HG03139 (cell line): ENCODE measurements around the gene COA8.
"Not testable (repeated sequence)": the region's sequence is repeated elsewhere in the genome, so short reads cannot be mapped to it uniquely, and the experiment has no call there.

Source experiments
- ATAC-seq: cut with Tn5 transposase; IDR thresholded peaks from one replicate; pipeline ENCODE4 v1.9.1; 2021; ENCODE audit not compliant: unreplicated experiment

The COA8 gene

DNA sequence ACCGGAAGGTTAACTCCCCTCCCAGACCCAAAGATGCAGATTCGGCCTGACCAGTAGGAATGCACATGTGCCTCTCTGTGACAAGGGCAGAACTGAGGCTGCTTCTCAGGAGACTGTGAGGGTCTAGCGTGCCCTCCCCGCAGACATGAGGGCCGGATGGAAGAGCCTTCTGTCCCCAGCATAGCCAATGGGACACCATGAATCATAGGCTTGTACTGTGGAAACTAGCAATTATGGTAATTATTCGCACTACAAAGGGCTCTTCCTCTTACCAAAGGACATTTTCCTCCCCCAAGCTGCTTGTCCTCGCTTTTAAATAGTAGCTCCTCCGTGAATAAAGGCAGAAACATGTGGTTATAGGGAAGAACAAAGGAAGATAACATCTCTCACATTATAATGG is 6.2 kb downstream of the COA8 start:
- ATAC-seq, result no peak

DNA sequence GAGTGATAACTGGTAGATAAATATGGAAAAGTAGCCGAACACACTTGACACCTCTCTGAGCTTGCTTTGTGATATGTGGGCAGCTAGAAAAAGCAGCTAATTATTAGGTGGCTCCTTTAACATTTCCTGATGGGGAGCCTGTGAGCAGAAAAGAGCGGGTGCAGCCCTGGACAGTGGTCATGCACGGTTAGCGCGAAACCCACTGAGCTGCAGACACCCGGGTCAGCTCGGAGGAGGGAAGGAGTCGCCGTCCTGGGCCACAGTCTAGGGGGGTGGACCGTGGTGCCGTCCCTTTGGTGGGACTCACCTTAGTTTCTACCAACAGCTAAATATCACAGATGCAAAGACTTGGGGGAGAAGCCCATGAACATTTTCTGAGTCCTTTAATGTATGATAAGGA is 6.6 kb downstream of the COA8 start:
- no peak for ATAC-seq

DNA sequence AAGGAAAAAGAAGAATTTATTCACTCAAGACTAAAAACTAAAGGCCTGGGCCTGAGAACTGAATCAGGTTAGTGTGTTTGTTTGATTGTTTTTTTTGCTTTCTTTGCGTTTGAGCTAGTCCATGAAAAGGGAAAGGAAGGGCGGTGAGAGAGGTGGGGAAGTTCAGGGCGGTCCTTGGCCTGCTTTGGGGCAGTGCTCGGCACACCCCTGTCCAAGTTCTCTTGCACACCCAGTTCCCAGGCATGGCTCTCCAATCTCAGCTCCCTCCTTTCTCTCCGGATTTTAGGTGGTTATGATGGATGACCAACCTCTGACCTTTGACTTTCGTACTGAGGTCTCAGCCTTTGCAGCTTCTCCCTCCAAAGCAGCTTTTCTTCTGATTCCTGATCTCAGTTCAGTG is 11.3 kb downstream of the COA8 start:
- no peak for ATAC-seq

DNA sequence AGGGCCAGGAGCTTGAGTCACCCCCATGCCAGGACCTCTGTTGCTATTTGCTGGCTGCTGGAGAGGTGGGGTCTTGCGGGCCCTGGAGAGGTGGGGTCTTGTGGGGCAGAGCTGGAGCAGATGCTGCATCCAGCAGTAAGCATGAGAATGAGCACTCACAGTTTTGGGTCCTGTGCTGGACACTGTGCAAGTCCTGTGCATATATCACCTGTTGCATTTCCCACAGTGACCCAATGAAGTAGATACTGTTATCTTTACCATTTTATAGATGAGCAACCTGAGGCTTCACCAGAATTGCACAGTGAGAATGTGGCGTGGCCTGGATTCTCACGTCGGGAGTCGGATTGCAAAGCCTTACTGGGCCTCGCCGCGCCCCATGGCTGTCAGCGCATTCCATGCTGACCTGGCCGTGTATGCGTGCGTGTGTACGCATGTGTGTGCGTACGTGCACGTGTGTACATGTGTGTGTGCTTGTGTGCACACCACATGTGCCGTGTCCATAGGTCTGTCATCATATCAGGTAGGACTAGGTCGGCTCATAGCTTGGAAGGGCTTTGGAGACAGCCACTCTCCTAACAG is 12.0 kb downstream of the COA8 start:
- ATAC-seq, result no peak

DNA sequence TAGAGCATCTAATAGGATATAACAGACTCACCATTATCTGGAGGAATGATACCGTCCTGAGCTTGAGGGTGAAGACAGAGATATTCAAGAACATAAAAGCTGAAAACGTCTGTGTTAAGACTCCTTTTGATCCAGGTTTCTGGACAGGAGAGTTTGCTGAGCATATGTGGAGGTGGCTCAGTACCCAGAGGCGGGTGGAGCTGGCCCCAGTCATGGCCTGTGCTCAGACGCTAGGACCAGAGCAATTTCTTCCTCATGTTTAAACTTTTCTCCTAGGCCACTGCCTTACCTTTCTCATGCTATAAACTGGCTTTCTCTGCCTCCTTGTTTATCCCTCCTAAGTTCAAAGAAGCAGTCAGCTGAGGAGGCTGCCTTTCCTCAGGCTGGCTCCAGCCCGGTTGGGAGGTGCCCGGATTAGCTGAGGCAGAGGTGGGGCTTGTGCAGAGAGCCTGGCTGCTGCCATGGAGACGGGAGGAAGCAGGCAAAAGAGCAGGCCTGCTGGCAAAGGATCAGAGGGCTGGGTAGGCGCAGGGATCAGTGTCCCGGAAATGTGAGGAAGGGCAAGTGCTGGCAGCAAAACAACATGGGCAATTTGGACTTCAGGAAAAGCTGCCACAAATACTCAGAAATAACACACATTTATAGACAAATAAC is 13.7 kb downstream of the COA8 start:
- ATAC-seq, result no peak

DNA sequence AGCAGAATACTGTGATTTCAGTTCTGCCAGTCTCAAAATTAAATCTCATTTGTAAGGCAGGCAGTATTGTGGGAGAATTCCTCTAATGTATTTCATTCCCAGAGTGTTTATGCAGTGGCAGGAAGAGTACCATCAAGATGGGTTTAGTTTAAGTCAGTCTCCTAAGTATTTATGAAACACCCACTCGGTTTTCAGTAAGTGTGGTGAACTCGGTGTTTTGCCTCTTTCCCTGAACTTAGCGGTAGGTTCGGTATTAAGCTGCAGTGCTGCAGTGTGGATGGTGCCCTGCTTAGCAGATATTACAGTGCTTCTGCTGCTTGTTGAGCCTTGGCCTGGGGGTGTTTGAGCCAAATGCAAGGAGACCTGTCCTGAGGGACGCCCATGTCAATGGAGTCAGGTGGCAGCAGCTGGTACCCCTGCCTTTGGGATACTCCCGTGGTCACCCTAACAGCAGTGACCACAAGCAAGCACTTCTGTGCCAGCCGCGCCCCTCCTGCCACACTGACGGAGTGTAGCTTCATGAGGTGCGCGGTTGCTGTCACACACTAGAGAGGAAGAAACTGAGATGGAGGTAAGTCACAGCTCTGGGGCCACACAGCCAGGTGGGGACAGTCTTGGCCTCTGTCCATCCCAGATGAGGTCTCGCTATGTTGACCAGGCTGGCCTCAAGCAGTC is 15.8 kb downstream of the COA8 start:
- ATAC-seq, result no peak

DNA sequence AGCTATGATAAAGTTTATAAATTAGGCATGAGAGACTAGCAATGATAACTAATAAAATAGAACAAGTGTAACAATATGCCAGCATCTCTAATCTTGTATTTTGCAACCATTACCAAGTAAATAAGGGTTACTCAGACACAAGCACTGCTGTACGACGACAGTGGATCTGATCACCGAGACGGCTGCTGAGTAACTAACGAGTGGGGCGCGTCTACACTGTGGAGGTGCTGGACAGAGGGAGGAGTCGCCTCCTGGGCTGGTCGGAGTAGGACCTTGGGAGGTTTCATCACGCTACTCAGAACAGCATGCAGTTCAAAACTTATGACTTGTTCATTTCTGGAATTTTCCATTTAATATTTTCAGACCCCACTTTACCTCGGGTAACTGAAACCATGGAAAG is 18.4 kb downstream of the COA8 start:
- ATAC-seq, result no peak

DNA sequence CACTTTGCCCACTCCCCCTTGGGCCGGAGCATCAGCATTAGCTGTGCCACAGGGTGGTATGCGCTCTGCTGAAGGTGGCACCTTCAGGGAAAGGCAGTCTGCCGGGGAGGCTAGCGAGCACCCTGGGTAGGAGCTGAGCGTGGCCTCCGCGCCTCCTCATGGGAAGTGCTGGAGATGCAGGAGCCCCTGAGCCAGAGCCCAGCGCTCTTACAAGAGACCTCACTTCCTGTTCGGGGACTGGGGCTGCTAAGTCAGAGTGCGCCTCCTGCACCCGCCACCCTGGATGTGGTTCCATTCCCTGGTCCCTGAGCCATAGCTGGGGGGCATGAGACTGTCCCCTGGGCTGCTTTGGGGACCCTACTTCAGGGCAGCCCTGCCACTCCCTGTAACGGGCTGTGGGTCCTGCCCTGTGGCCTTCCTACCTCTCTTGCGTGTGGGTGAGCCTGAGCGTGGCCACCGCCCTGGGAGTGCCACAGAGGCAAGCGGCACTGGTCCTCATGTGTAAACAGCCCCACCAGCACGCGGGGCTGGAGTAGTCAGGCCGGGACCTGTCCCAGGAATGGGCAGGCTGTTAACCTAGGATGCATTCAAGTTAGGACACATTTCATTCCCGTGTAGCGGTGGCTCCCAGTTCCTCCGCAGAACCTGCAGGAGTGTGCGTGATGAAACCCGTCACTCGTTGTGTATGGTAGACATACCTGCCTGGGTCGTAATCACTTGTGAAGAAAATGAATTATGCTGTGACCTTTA is 19.4 kb downstream of the COA8 start:
- no peak for ATAC-seq

DNA sequence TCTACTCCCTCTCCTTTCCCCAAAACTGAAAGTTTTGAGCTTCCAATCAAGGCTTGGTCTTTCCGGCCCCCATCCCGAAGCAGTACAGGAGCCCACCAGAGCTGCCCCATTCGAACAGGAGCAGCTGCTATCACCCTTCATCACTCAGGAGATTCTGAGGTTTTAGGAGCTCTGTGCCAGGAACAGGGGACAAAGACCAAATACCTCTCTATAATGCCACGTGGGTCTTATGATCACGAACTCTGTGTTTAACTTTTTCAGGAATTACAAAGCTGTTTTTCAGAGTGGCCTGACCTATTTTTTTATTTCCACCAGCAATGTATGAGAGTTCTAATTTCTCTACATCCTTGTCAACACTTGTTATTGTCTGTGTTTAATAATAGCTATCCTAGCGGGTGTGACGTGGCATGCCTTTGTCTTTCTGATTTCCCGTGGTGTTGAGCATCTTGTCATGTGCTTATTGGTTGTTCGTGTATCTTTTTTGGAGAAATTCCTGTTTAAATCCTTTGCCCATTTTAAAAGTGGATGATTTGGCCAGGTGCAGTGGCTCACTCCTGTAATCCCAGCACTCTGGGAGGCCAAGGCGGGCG is 21.7 kb downstream of the COA8 start:
- ATAC-seq, result no peak

DNA sequence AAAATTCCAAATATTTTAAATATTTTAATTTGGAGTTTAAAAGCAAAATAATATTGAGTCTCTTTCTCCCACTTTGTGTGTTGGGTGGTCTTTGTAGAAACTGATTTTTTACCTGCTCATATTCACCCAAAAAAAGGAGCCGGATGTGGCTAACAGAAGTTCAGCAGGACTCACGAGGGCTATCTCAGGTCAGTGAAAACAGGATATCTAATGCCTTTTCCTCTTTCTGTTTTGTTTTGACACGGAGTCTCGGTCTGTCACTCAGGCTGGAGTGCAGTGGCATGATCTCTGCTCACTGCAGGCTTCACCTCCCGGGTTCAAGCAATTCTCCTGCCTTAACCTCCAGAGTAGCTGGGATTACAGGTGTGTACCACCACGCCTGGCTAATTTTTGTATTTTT is 30.8 kb downstream of the COA8 start:
- peak; percentile 85 for ATAC-seq

DNA sequence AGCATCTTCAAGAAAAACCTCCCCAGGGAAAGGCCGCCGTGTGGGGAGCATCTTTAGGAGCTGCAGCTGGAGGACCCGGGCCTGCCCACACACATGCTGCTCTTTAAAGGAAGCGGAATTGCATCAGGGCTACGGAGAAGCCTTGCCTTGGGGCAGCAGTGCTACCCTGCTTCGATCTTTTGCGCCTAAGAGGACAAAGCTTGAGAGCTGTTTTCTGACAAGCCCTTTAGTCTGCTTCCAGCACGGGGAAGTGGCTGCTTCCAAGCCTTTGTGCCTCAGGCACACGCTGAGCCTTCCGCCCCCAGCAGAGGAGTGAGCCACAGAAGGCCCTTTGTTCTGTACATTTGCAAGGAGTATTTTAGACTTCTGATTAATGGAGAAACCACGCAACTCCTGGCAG is 31.5 kb downstream of the COA8 start:
- ATAC-seq, result no peak

DNA sequence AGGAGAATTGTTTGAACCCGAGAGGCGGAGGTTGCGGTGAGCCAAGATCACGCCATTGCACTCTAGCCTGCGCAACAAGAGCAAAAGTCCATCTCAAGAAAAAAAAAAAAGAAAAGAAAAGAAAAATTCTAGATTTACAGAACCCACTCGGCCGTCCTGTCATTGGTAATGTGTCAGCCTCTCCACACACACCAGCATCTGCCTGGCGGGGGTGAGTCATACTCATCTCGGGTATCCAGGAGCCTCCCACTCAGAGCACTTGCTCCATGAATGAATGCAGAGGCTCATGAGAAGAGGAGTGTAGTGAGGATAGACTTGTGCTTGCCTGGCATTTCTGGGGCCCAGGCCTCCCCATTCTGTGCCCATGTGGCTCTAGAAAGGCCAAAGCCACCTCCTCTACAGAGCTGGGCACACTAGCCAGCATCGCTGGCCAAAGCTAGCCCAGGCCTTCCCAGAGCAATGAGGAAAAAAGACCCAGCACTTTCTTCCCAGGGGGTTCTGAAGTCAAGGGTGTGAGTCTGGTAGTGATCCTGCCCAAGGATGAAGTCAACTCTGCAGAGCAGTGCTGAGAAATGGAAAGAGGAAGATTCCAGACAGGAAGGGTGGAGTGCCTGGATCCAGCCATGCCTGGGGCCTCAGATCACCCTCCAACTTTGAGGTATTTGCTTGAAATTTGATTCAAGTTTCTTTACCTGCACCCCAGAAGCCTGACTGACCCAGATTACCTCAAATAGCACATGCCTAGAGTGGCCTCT is 35.0 kb downstream of the COA8 start:
- no peak for ATAC-seq

DNA sequence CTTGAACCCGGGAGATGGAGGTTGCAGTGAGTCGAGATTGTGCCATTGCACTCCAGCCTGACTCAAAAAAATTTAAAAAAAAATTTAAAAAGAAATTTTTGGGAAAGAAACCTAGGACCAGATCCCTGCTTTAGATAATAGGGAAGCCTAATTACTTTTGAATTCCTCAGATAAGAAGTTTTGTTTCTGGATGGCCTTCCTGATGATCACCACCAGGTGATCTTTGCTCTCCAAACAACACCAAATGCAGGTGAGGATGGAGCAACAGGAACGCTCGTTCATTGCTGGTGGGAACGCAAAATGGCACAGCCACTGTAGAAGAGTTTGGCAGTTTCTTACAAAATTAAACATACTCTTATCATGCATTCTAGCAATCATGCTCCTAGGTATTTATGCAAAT is 37.7 kb downstream of the COA8 start:
- no peak for ATAC-seq

DNA sequence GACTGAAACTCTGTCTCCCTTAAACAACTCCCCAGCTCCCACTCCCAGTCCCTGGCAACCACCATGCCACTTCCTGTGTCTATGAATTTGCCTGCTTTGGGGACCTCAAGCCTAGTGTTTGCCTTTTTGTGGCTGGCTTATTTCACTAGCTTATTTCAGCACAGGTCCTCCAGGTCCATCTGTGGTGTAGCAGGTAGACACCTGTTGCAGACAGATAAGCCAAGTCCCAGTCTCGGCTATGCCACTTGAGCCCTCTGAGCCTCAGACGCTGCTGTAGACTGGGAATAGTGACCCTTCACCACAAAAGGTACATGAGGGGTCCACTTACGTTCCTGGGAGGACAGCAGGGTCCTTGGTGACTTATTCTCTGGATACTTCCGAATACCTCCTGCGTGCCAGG is 41.9 kb downstream of the COA8 start:
- no peak for ATAC-seq

DNA sequence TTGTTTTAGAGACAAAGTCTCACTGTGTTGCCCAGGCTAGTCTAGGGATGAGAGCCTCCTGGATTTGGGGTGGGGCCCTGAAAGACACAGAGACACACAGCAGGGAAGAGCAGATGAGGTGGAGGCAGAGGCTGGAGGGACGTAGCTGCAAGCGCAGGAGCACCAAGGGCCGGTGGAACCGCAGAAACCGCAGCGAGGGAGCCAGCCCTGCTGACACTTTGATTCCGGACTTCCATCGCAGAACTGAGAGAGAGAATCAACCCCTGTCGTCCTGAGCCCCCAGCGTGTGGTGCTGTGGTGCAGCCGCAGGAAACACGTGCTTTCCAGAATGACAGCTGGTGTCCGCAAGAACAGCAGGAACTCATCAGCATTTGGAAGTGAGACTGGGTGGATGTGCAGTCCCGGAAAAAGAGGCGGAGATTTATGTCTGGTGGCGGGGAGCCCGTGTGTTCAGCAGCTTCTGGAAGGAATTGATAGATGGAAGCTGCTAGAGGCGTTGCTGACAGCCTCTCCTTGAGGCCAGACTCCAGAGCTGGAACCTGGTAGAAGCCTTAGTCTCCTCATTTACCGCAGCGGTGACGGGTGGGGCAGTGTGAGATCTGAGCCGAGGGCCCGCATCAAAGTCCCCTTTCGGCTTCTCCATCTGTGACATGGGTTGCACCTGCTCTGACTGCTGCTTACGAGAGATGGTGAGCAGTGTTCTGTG is 44.4 kb downstream of the COA8 start:
- ATAC-seq, result no peak

DNA sequence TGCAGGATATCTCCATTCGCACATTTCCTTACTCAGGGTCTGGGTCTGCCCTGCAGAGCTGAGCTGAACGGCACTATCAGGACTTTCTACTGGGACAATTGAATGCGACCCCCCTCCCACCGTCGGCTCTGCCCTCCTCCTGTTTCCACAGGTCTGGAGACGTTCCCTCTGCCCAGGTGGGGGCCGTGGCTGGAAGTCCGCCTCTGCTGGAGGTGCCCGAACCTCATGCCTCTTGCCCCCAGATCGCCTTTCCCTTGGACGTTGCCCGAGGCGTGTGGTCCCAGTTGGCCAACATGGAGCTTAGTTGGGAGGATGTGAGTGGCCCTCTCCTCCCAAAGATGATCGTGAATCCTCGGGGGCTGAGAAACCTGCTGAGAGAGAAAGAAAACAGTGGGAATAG is 45.1 kb downstream of the COA8 start:
- ATAC-seq, result no peak

DNA sequence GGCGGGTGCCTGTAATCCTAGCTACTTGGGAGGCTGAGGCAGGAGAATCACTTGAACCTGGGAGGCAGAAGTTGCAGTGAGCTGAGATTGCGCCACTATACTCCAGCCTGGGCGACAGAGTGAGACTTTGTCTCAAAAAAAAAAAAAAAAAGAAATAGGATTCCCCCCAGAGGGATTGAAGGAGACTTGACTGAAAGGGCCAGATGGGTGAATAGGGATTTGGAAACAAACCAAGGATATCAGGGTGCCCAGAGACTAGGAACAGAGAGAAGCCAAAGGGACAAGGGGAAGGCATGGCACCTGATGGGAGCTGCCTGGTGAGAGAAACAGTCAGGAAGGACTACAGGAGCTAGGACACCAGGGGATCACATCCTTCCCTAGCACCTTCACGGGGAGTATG is 46.3 kb downstream of the COA8 start:
- not testable (repeated sequence) for ATAC-seq

DNA sequence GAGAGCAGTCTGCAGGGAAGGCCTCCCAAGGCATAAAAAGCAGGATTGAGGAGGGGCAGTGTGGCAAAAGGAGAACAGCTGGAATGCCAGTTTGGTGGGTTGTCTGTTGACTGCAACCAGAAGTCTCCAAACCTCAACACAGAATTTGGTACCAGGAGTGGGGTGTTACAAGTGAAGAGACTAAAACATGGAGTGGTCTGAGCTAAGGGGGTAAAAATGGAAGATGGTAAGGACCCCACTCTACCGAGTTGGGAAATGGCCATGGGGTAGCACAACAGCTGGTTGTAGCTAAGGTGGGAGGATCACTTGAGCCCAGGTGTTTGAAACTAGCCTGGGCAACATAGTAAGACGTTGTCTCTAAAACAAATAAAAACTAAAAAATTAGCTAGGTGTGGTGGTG is 48.5 kb downstream of the COA8 start:
- no peak for ATAC-seq

DNA sequence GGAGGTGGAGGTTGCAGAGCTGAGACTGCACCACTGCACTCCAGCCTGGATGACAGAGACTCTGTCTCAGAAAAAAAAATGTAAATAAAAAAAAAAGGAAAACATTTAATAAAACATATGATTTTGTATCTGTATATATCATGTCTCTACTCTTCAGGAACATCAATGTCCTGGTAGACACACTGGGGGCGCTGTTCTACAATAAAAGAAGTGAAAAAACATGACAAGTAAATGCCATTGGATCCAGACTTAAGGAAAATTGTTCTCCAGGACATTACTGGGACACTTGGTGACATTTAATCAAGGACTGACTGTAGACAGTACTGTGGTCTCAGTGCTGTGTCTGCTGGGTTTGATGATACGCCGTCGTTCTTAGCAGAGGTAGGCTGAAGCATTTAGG is 50.8 kb downstream of the COA8 start:
- no peak for ATAC-seq

DNA sequence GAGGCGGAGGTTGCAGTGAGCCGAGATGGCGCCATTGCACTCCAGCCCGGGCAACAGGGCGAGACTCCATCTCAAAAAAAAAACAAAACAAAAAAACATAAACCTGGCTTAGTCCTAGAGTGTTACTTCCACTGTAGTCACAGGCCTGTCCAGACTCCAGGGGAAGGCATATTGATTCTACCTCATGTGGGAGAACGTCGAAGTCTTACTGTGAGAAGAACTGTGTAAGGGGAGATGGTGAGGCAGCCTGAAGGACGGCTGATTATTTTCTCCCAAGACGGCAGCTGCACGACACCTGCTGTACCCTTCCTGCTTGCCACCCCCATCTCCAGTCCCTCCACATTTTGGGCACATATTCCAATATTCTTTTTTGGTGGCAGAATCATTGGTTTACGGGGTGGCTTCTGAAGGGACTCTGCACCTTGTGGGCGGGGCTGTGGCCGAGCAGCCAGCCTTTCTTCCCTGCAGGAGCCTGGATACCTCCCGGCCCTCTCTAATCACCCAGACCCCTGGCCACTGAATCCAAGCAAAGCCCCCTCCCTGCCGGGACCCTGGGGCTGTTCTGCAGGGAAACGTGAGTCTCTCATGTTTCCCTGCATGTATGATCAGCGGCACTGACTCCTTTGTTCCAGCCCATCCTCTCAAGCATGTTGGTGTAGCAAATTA is 54.0 kb downstream of the COA8 start:
- ATAC-seq, result no peak
